HG03095 (cell line): ENCODE data around the gene BTK.
"Not testable (repeated sequence)": the region's sequence is repeated elsewhere in the genome, so short reads cannot be mapped to it uniquely, and the experiment has no call there.

Experiments
- ATAC-seq: cut with Tn5 transposase; IDR thresholded peaks from one replicate; pipeline ENCODE4 v1.9.1; 2021; ENCODE audit warnings: moderate library complexity; ENCODE audit not compliant: unreplicated experiment

BTK gene

DNA sequence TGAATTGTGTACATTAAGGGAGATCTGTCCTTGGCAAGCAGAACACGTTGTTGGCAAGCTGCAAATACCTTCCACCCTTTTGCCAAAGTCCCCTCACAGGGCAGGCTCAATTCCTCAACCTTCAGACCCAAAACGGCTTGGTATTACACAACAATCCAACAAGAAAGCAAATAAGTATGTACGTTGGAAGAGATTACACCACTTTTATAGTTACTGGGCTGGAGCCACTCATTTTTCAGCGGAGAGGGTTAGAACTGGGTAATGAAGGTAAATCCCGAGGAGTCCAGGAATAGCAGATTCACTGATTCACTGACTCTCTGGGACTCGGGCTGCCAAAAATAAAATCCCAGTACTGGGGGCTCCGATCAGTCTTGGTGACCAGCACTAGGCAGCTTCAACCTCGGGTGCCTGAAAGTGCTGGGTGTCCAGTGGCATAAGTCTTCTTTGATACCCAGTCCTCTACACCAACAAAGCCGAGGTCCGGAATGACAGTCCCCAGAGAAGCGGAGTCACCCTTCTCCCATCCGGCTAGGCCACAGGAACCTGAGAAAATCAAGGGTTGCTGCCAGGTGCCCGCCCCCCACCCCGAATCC lies 38.0 kb downstream of the BTK start:
- ATAC-seq: peak; percentile 21

GRCh38 chrX:101337776-101338271 lies 48.2 kb downstream of the BTK start:
- ATAC-seq: no peak

- ATAC-seq: not testable (repeated sequence)
Observed at GRCh38 chrX:101334310-101334709, 51.7 kb downstream of the BTK start.

DNA sequence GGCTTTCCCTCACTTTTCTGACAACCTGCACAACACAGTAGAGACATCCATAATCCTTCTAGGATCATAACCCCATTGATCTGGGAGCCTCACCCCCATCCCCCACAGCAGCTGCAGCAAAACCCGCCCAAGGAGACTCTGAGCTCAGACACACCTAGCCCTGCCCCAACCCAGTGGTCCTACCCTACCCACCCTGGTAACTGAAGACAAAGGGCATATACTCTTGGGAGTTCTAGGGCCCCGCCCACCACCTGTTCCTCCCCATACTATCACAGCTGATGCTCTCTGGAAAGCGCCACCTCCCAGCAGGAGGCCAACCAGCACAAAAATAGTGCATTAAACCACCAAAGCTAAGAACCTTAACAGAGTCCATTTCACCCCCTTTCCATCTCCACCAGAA lies 59.4 kb downstream of the BTK start:
- not testable (repeated sequence) for ATAC-seq

- ATAC-seq: no peak
Observed at GRCh38 chrX:101303790-101304189, 82.2 kb downstream of the BTK start.
